ENCODE data around the gene ARRDC5.

The ARRDC5 gene

DNA sequence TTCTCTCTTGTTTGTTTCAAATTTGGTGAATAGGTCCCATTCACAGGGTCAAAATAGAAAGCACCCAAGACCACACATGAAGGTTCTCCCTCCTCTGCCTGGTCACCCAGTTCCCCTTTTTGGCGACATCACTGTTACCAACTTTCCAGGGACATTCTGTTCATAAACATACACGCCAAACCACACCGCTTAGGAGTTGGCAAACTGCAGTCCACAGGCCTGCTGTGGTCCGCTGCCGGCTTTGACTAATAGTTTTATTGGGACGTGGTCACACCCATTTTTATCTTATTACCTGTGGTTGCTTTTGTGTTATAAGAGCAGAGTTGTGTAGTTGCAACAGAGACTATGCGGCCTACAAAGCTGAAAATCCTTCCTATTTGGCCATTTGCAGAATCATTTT lies 30.8 kb upstream of the ARRDC5 start:
- no peaks in the 10 kb centered on the region for H3F3A ChIP-seq (ENCODE audit: low read depth)
- no peaks in the 10 kb centered on the region for H3K9me2 ChIP-seq (replicated peaks; ENCODE audit: low read depth, low read length)
- H3K4me1 ChIP-seq (ENCODE audit: insufficient read depth, low read length, poor library complexity, severe bottlenecking) = no peaks in the 10 kb centered on the region
- peaks cover 9% of the 10 kb centered on the region; the same call in 1 of the 2 replicates for H3K79me2 ChIP-seq (ENCODE audit: insufficient read depth, low read length)
- no peak overlapping the region for H3K4me2 ChIP-seq (ENCODE audit: low read depth, low read length, poor library complexity, severe bottlenecking)
- H3K36me3 ChIP-seq (ENCODE audit: insufficient read depth, low read length) = peaks cover 85% of the 10 kb centered on the region; the same call in 1 of the 2 replicates
- H3K9ac ChIP-seq (ENCODE audit: low read depth, low read length, poor library complexity, severe bottlenecking) = no peak overlapping the region
- H2AFZ ChIP-seq (ENCODE audit: low read length) = no peak overlapping the region
- TF ChIP-seq, protein P1, sequence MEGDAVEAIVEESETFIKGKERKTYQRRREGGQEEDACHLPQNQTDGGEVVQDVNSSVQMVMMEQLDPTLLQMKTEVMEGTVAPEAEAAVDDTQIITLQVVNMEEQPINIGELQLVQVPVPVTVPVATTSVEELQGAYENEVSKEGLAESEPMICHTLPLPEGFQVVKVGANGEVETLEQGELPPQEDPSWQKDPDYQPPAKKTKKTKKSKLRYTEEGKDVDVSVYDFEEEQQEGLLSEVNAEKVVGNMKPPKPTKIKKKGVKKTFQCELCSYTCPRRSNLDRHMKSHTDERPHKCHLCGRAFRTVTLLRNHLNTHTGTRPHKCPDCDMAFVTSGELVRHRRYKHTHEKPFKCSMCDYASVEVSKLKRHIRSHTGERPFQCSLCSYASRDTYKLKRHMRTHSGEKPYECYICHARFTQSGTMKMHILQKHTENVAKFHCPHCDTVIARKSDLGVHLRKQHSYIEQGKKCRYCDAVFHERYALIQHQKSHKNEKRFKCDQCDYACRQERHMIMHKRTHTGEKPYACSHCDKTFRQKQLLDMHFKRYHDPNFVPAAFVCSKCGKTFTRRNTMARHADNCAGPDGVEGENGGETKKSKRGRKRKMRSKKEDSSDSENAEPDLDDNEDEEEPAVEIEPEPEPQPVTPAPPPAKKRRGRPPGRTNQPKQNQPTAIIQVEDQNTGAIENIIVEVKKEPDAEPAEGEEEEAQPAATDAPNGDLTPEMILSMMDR (conservative IDR thresholded peaks at IDR 0.05; ENCODE audit: low read length) = no peak
- no peak for TF ChIP-seq EZH2phosphoT487 (IDR thresholded peaks at IDR 0.05; ENCODE audit: borderline replicate concordance)
- no peaks in the 10 kb centered on the region for H3K9me3 ChIP-seq (ENCODE audit: insufficient read depth, low read depth, low read length)
- no peak overlapping the region for H3K4me3 ChIP-seq (ENCODE audit: low read length, poor library complexity, severe bottlenecking)
- no peaks in the 10 kb centered on the region for H3K27me3 ChIP-seq (ENCODE audit: insufficient read depth, low read length, poor library complexity, severe bottlenecking)
- H4K20me1 ChIP-seq (ENCODE audit: insufficient read depth, low read length, poor library complexity, severe bottlenecking) = peaks cover 5% of the 10 kb centered on the region

DNA sequence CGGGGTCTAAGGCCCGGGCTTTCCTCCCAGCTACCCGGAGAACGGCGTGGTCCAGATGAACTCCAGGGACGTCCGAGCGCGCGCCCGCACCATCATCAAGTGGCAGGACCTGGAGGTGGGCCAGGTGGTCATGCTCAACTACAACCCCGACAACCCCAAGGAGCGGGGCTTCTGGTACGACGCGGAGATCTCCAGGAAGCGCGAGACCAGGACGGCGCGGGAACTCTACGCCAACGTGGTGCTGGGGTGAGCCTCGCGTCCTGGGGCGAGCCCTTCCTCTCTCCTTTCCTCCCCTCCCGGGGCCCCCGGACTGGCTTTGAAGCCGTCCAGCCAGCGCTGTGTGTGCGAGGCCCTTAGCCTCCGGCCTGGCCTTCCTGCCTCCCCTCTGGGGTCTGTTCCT lies 30.0 kb upstream of the ARRDC5 start:
- Histone ChIP-seq H3K9me3 (ENCODE audit: insufficient read depth, low read depth, low read length) (no peaks in the 10 kb centered on the region), H3K79me2 (ENCODE audit: insufficient read depth, low read length) (peaks cover 18% of the 10 kb centered on the region; the same call in 1 of the 2 replicates), H3K4me2 (ENCODE audit: low read depth, low read length, poor library complexity, severe bottlenecking) (no peak overlapping the region), H2AFZ (ENCODE audit: low read length) (no peak overlapping the region), H3K9me2 (replicated peaks; ENCODE audit: low read depth, low read length) (no peaks in the 10 kb centered on the region), H3K27me3 (ENCODE audit: insufficient read depth, low read length, poor library complexity, severe bottlenecking) (no peaks in the 10 kb centered on the region), H3K4me1 (ENCODE audit: insufficient read depth, low read length, poor library complexity, severe bottlenecking) (no peaks in the 10 kb centered on the region), H3K9ac (ENCODE audit: low read depth, low read length, poor library complexity, severe bottlenecking) (no peak overlapping the region), H3F3A (ENCODE audit: low read depth) (no peaks in the 10 kb centered on the region), H4K20me1 (ENCODE audit: insufficient read depth, low read length, poor library complexity, severe bottlenecking) (peaks cover 5% of the 10 kb centered on the region), H3K36me3 (ENCODE audit: insufficient read depth, low read length) (peaks cover 85% of the 10 kb centered on the region; the same call in 1 of the 2 replicates), H3K4me3 (ENCODE audit: low read length, poor library complexity, severe bottlenecking) (no peak overlapping the region)
- no peak for TF ChIP-seq EZH2phosphoT487 (IDR thresholded peaks at IDR 0.05; ENCODE audit: borderline replicate concordance)
- TF ChIP-seq, protein P1 (conservative IDR thresholded peaks at IDR 0.05; ENCODE audit: low read length) = no peak

DNA sequence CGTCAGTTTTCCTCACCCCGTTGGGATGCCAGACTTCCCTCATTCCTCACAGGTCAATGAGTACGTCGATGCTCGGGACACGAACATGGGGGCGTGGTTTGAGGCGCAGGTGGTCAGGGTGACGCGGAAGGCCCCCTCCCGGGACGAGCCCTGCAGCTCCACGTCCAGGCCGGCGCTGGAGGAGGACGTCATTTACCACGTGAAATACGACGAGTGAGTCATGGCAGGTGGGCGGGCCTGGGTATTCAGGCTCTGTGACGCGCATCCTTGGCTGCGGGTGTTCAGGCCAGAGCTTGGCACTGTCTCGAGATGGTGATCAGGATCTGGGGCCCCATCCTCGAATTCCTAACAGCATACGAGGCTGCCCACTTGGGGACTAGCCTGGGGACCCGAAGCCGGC lies 28.0 kb upstream of the ARRDC5 start:
- H3K36me3 ChIP-seq (ENCODE audit: insufficient read depth, low read length) = peaks cover 75% of the 10 kb centered on the region; the same call in 1 of the 2 replicates
- H3K79me2 ChIP-seq (ENCODE audit: insufficient read depth, low read length) = peaks cover 35% of the 10 kb centered on the region

More for the DNA sequence above, 28.0 kb upstream of the ARRDC5 start:
- Histone ChIP-seq H3F3A (ENCODE audit: low read depth) (no peaks in the 10 kb centered on the region), H3K9ac (ENCODE audit: low read depth, low read length, poor library complexity, severe bottlenecking) (no peak overlapping the region), H3K4me3 (ENCODE audit: low read length, poor library complexity, severe bottlenecking) (no peak overlapping the region), H3K27me3 (ENCODE audit: insufficient read depth, low read length, poor library complexity, severe bottlenecking) (no peaks in the 10 kb centered on the region), H2AFZ (ENCODE audit: low read length) (no peak overlapping the region), H3K4me1 (ENCODE audit: insufficient read depth, low read length, poor library complexity, severe bottlenecking) (no peaks in the 10 kb centered on the region), H3K9me2 (replicated peaks; ENCODE audit: low read depth, low read length) (no peaks in the 10 kb centered on the region), H3K9me3 (ENCODE audit: insufficient read depth, low read depth, low read length) (no peaks in the 10 kb centered on the region), H3K4me2 (ENCODE audit: low read depth, low read length, poor library complexity, severe bottlenecking) (no peak overlapping the region), H4K20me1 (ENCODE audit: insufficient read depth, low read length, poor library complexity, severe bottlenecking) (peaks cover 10% of the 10 kb centered on the region)
- TF ChIP-seq, protein P1 (conservative IDR thresholded peaks at IDR 0.05; ENCODE audit: low read length) = no peak
- no peak for TF ChIP-seq EZH2phosphoT487 (IDR thresholded peaks at IDR 0.05; ENCODE audit: borderline replicate concordance)

Measured in Loucy (cell line).